Liver (tissue), 9 donors: Measurements from ENCODE around the gene PCDH15. TPM values are rescaled to one million over a fixed set of nuclear protein-coding genes. Genes with fewer than 3 reads are reported as not detected.

Experiments used
- DNase-seq: peaks from one replicate; pipeline ENCODE4 v3.0.0-alpha.2; 2017; ENCODE audit warnings: low spot score
- H3K27ac ChIP-seq, 2 donors: one replicate each; pipeline ENCODE4 v1.7.0; 2013; ENCODE audit warnings: inconsistent platforms in 2 of 2, low read length in 2 of 2, control low read depth in 1 of 2, low read depth in 1 of 2, mild to moderate bottlenecking in 1 of 2
- H3K27me3 ChIP-seq, 4 donors: one replicate each; pipeline versions ENCODE4 v1.6.1 to v1.7.0; 2013; ENCODE audit warnings: low read length in 3 of 4, inconsistent platforms in 1 of 4, mild to moderate bottlenecking in 1 of 4, moderate library complexity in 1 of 4; ENCODE audit not compliant: control insufficient read depth in 4 of 4, insufficient read depth in 4 of 4
- H3K36me3 ChIP-seq, 4 donors: one replicate each; pipeline versions ENCODE4 v1.6.1 to v1.7.0; 2013; ENCODE audit warnings: low read length in 3 of 4, mild to moderate bottlenecking in 3 of 4, low read depth in 1 of 4, moderate library complexity in 1 of 4; ENCODE audit not compliant: control insufficient read depth in 4 of 4, insufficient read depth in 3 of 4
- H3K4me1 ChIP-seq, 4 donors: one replicate each; pipeline versions ENCODE4 v1.6.1 to v1.7.0; 2013; ENCODE audit warnings: low read length in 3 of 4, mild to moderate bottlenecking in 3 of 4, moderate library complexity in 1 of 4; ENCODE audit not compliant: control insufficient read depth in 4 of 4, insufficient read depth in 4 of 4
- H3K4me3 ChIP-seq, 3 donors: one replicate each; pipeline versions ENCODE4 v1.6.1 to v1.7.0; 2013; ENCODE audit warnings: low read length in 3 of 3, control low read depth in 1 of 3, low read depth in 1 of 3, mild to moderate bottlenecking in 1 of 3
- H3K9ac ChIP-seq, 2 donors: one replicate each; pipeline ENCODE4 v1.7.0; 2013; ENCODE audit warnings: low read length in 2 of 2, mild to moderate bottlenecking in 2 of 2, moderate library complexity in 2 of 2, control low read depth in 1 of 2, low read depth in 1 of 2
- H3K9me3 ChIP-seq, 4 donors: one replicate each; pipeline versions ENCODE4 v1.6.1 to v1.7.0; 2013; ENCODE audit warnings: low read length in 3 of 4; ENCODE audit not compliant: control insufficient read depth in 4 of 4
- ATF3 ChIP-seq: IDR thresholded peaks from 2 replicates; pipeline ENCODE4 v1.6.1; 2016; ENCODE audit warnings: antibody characterized with exemption
- EGR1 ChIP-seq, 2 donors: IDR thresholded peaks; 2 replicates each; pipeline ENCODE4 v1.6.1; 2016 to 2018; ENCODE audit warnings: antibody characterized with exemption in 2 of 2, low read depth in 2 of 2
- FOXA2 ChIP-seq: IDR thresholded peaks from 2 replicates; pipeline ENCODE4 v1.6.1; 2016; ENCODE audit warnings: antibody characterized with exemption
- HNF4A ChIP-seq, 2 donors: conservative IDR thresholded peaks; 2 replicates each; pipeline ENCODE4 v1.6.1; 2016; ENCODE audit warnings: antibody characterized with exemption in 2 of 2, mild to moderate bottlenecking in 2 of 2
- HNF4G ChIP-seq: IDR thresholded peaks from 2 replicates; pipeline ENCODE4 v1.6.1; 2016; ENCODE audit warnings: antibody characterized with exemption
- JUND ChIP-seq, 2 donors: IDR thresholded peaks; 2 replicates each; pipeline ENCODE4 v1.6.1; 2016; ENCODE audit warnings: antibody characterized with exemption in 2 of 2
- MAX ChIP-seq: IDR thresholded peaks from 2 replicates; pipeline ENCODE4 v1.6.1; 2016; ENCODE audit warnings: antibody characterized with exemption
- NR2F2 ChIP-seq: IDR thresholded peaks from 2 replicates; pipeline ENCODE4 v1.6.1; 2016; ENCODE audit warnings: antibody characterized with exemption
- RXRA ChIP-seq, 2 donors: IDR thresholded peaks; 2 replicates each; pipeline ENCODE4 v1.6.1; 2017 to 2018; ENCODE audit warnings: antibody characterized with exemption in 2 of 2, mild to moderate bottlenecking in 1 of 2
- SP1 ChIP-seq: IDR thresholded peaks from 2 replicates; pipeline ENCODE4 v1.6.1; 2018; ENCODE audit warnings: antibody characterized with exemption, mild to moderate bottlenecking
- TAF1 ChIP-seq: conservative IDR thresholded peaks from 2 replicates; pipeline ENCODE4 v1.6.1; 2016; ENCODE audit warnings: antibody characterized with exemption, mild to moderate bottlenecking
- YY1 ChIP-seq: IDR thresholded peaks from 2 replicates; pipeline ENCODE4 v1.6.1; 2016; ENCODE audit warnings: antibody characterized with exemption, mild to moderate bottlenecking
- WGBS: extraction: QIAGEN DNeasy Blood & Tissue Kit; methylation state at CpG from one replicate; pipeline ENCODE4 v1.1.7; 2013; 5-methylcytosine and 5-hydroxymethylcytosine counted together
- polyA plus RNA-seq, 2 donors: library from polyadenylated mRNA; stranded (reverse) in 1 of 2; unstranded in 1 of 2; fragments of 200-250 nt in 1 of 2; fragments of >200 nt in 1 of 2; fragmentation: Nextera tagmentation in 1 of 2; extraction: Ambion mirVana in 1 of 2; gene quantifications; one replicate each; pipeline versions ENCODE4 v1.2.1 to v1.2.3, GENCODE V29; 2013 to 2015
- total RNA-seq, 2 donors: library from RNA; depleted of rRNA; stranded (reverse); fragments of >200 nt; gene quantifications; one replicate each; pipeline ENCODE4 v1.2.3, GENCODE V29; 2014
- TF ChIP-seq, protein P1 (sequence below): fragments of 150-350 bp; IDR thresholded peaks from 2 replicates; pipeline ENCODE4 v1.5.1; 2017; ENCODE audit warnings: improper control_type of control experiment, low read depth, low read length; ENCODE audit not compliant: missing input control
- TF ChIP-seq, protein P2 (sequence below): IDR thresholded peaks from 2 replicates; pipeline ENCODE4 v1.6.1; 2016; ENCODE audit warnings: antibody characterized with exemption, mild to moderate bottlenecking
- donor health status: healthy.
- donor health status: healthy.
- donor health status: healthy.
- donor health status: healthy.
- donor health status: healthy.

Gene PCDH15
- total and polyA plus RNA-seq, 4 donors, result 0.05 TPM; not detected in 3

DNA sequence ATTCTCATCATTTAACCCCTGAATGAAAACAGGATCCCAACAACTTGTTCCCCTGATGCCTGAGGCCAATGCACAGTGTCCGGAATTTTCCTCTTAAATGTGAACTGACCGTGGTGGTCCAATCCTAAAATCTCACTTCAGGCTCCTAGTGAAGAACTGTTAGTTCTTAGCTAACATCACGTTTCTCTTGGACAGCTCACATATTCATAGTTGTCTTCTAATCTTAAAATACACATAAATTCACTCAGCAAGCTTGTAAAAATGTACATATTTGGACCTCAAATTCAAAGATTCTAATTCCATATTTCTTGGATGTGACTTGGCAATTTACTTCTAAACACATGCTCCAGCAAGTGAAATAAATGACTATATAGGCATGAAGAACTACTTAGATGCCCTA lies 297.2 kb downstream of the PCDH15 start:
- H3K9ac ChIP-seq, result no peak overlapping the region
- H3K36me3 ChIP-seq, result no peaks in the 10 kb centered on the region
- no peaks in the 10 kb centered on the region for H3K4me1 ChIP-seq
- DNase-seq, result no peak
- TF ChIP-seq HNF4A (conservative IDR thresholded peaks at IDR 0.05) (no peak), JUND (IDR thresholded peaks at IDR 0.05) (no peak)
- H3K9me3 ChIP-seq, result no peaks in the 10 kb centered on the region
- no peak overlapping the region for H3K27ac ChIP-seq
- WGBS, result 70% methylated on average over 3 of the region's 3 CpGs
- no peak overlapping the region for H3K4me3 ChIP-seq
- H3K27me3 ChIP-seq, result no peaks in the 10 kb centered on the region

DNA sequence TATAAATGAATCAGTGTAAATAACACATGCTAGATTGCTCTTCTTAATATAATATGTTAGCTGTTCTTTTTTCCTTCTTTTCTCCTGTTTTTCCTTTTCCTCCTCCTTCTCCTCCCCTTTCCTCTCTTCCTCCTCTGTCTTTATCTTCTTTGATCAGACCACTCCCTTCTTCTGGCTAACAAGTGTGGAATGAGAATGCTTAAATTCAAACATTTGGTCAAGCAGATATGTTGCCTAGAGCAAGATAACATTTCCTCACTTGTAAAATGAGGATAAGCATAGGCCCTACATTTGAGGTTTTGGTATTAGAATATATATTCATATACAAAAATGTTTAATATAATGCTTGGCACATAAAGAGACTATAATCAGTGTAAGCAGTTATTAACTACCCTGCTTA lies 299.1 kb downstream of the PCDH15 start:
- Histone ChIP-seq H3K27me3 (no peaks in the 10 kb centered on the region), H3K4me3 (no peak overlapping the region), H3K27ac (no peak overlapping the region), H3K9me3 (no peaks in the 10 kb centered on the region), H3K36me3 (no peaks in the 10 kb centered on the region), H3K4me1 (no peaks in the 10 kb centered on the region), H3K9ac (no peak overlapping the region)
- TF ChIP-seq ATF3 (no peak), TAF1 (no peak), YY1 (no peak), JUND (IDR thresholded peaks at IDR 0.05) (no peak), RXRA (IDR thresholded peaks at IDR 0.05) (no peak), HNF4A (conservative IDR thresholded peaks at IDR 0.05) (no peak), MAX (no peak), HNF4G (no peak), NR2F2 (no peak)
- TF ChIP-seq, protein P1, sequence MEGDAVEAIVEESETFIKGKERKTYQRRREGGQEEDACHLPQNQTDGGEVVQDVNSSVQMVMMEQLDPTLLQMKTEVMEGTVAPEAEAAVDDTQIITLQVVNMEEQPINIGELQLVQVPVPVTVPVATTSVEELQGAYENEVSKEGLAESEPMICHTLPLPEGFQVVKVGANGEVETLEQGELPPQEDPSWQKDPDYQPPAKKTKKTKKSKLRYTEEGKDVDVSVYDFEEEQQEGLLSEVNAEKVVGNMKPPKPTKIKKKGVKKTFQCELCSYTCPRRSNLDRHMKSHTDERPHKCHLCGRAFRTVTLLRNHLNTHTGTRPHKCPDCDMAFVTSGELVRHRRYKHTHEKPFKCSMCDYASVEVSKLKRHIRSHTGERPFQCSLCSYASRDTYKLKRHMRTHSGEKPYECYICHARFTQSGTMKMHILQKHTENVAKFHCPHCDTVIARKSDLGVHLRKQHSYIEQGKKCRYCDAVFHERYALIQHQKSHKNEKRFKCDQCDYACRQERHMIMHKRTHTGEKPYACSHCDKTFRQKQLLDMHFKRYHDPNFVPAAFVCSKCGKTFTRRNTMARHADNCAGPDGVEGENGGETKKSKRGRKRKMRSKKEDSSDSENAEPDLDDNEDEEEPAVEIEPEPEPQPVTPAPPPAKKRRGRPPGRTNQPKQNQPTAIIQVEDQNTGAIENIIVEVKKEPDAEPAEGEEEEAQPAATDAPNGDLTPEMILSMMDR, result no peak
- no peak for DNase-seq

DNA sequence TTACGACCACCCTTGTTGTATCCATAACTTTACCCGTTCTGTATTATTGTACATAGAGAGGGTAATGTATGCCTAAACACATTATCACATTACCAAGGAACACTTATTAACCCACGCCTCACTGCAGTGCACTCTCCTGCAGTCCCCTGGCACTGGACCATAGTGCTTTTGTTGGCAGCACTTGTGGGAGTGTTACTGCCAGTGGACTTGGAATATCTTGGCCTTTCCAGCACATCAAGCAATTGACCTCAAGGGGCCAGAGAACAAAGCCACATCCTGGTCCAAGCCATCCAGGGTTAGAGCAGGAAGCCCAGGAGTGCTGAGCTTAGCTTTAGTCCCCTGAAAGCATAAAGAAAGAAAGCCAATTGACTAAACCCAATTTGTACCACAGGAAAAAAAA lies 304.2 kb downstream of the PCDH15 start:
- Histone ChIP-seq H3K9ac (no peak overlapping the region), H3K36me3 (no peaks in the 10 kb centered on the region), H3K4me3 (no peak overlapping the region), H3K9me3 (no peaks in the 10 kb centered on the region), H3K4me1 (no peaks in the 10 kb centered on the region), H3K27me3 (no peaks in the 10 kb centered on the region), H3K27ac (no peak overlapping the region)
- no peak for DNase-seq
- TF ChIP-seq HNF4A (conservative IDR thresholded peaks at IDR 0.05) (no peak), RXRA (IDR thresholded peaks at IDR 0.05) (no peak), EGR1 (IDR thresholded peaks at IDR 0.05; ENCODE audit: low read depth in 2 of 2) (no peak), ATF3 (no peak), JUND (IDR thresholded peaks at IDR 0.05) (no peak), SP1 (no peak), FOXA2 (no peak)
- TF ChIP-seq, protein P2, sequence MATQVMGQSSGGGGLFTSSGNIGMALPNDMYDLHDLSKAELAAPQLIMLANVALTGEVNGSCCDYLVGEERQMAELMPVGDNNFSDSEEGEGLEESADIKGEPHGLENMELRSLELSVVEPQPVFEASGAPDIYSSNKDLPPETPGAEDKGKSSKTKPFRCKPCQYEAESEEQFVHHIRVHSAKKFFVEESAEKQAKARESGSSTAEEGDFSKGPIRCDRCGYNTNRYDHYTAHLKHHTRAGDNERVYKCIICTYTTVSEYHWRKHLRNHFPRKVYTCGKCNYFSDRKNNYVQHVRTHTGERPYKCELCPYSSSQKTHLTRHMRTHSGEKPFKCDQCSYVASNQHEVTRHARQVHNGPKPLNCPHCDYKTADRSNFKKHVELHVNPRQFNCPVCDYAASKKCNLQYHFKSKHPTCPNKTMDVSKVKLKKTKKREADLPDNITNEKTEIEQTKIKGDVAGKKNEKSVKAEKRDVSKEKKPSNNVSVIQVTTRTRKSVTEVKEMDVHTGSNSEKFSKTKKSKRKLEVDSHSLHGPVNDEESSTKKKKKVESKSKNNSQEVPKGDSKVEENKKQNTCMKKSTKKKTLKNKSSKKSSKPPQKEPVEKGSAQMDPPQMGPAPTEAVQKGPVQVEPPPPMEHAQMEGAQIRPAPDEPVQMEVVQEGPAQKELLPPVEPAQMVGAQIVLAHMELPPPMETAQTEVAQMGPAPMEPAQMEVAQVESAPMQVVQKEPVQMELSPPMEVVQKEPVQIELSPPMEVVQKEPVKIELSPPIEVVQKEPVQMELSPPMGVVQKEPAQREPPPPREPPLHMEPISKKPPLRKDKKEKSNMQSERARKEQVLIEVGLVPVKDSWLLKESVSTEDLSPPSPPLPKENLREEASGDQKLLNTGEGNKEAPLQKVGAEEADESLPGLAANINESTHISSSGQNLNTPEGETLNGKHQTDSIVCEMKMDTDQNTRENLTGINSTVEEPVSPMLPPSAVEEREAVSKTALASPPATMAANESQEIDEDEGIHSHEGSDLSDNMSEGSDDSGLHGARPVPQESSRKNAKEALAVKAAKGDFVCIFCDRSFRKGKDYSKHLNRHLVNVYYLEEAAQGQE, result no peak
- WGBS, result 66% methylated on average over 3 of the region's 3 CpGs
